ENCODE measurements around the gene CHST5.
"Not testable (repeated sequence)": the region's sequence is repeated elsewhere in the genome, so short reads cannot be mapped to it uniquely, and the experiment has no call there.

The CHST5 gene

GRCh38 chr16:75548456-75548855 is 12.5 kb upstream of the CHST5 start:
- DNase-seq: not testable (repeated sequence)

- no peak for DNase-seq
These were observed 10.4 kb upstream of the CHST5 start for GRCh38 chr16:75546293-75546692.

- DNase-seq: not testable (repeated sequence)
These were observed 10.0 kb upstream of the CHST5 start for GRCh38 chr16:75545879-75546278.

GRCh38 chr16:75542462-75542861 is 6.6 kb upstream of the CHST5 start:
- DNase-seq: not testable (repeated sequence)

GRCh38 chr16:75541236-75541635 is 5.3 kb upstream of the CHST5 start:
- no peak for DNase-seq

- not testable (repeated sequence) for DNase-seq
These were observed 3.1 kb upstream of the CHST5 start for GRCh38 chr16:75538882-75539565.

- no peak for DNase-seq
These were observed 1.9 kb upstream of the CHST5 start for GRCh38 chr16:75537776-75538175.

- DNase-seq: no peak
These were observed 581 bp downstream of the CHST5 start for GRCh38 chr16:75535211-75535843.

- no peak for DNase-seq
These were observed 1.2 kb downstream of the CHST5 start for GRCh38 chr16:75534560-75535205.

- no peak for DNase-seq
These were observed 3.1 kb downstream of the CHST5 start for GRCh38 chr16:75532791-75533190.

- no peak for DNase-seq
These were observed 3.7 kb downstream of the CHST5 start for GRCh38 chr16:75532142-75532765.

GRCh38 chr16:75529959-75530358 is 5.9 kb downstream of the CHST5 start:
- no peak for DNase-seq

- DNase-seq: no peak
These were observed 6.6 kb downstream of the CHST5 start for GRCh38 chr16:75529056-75529905.

- no peak for DNase-seq
These were observed 8.0 kb downstream of the CHST5 start for GRCh38 chr16:75527825-75528299.

GRCh38 chr16:75526032-75526790 is 9.7 kb downstream of the CHST5 start:
- DNase-seq: no peak

- no peak for DNase-seq
These were observed 16.7 kb downstream of the CHST5 start for GRCh38 chr16:75519175-75519574.

GRCh38 chr16:75516189-75516966 is 19.5 kb downstream of the CHST5 start:
- DNase-seq: peak in 4 of 6 experiments; percentile 24 to 58 (median 42)

GRCh38 chr16:75514296-75514695 is 21.6 kb downstream of the CHST5 start:
- DNase-seq: no peak

- DNase-seq: no peak
These were observed 29.3 kb downstream of the CHST5 start for GRCh38 chr16:75506574-75506973.

GRCh38 chr16:75506107-75506506 is 29.8 kb downstream of the CHST5 start:
- DNase-seq: no peak

GRCh38 chr16:75503801-75504200 is 32.1 kb downstream of the CHST5 start:
- DNase-seq: no peak
